Lower leg skin (tissue), 3 donors: Measurements from ENCODE around the gene NOP9.

Source experiments
- POLR2A ChIP-seq, 2 donors: fragments of 450-650 bp; IDR thresholded peaks; one replicate each; pipeline ENCODE4 v1.6.1; 2016 to 2017; ENCODE audit warnings: antibody characterized with exemption in 2 of 2, mild to moderate bottlenecking in 1 of 2, moderate library complexity in 1 of 2
- TF ChIP-seq, protein P1 (sequence below), 3 donors: fragments of 450-650 bp; IDR thresholded peaks; one replicate each; pipeline ENCODE4 v1.5.1; 2016; ENCODE audit warnings: antibody characterized with exemption in 3 of 3, mild to moderate bottlenecking in 3 of 3, moderate library complexity in 2 of 3

DNA sequence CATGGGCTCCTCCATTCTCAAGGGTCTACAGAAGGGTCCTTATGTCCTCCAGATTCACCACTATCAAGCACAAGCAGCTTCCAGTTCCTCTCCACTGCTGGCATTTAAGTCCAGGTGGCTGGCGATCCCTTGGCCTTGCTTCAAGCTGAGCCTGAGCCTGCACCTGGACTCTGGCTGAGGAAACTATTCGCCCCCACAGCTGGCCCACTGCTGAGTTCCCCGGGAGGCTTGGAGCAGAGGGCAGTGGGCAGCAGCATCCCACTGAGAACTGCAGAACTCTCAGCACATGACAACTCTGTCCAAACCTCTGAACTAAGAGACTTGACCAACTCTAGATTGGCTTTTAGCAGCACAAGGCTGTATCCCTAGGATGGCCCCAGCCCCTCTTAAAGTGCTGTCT, 16.9 kb upstream of the NOP9 start:
- TF ChIP-seq POLR2A (IDR thresholded peaks at IDR 0.05): no peak
- TF ChIP-seq, protein P1, sequence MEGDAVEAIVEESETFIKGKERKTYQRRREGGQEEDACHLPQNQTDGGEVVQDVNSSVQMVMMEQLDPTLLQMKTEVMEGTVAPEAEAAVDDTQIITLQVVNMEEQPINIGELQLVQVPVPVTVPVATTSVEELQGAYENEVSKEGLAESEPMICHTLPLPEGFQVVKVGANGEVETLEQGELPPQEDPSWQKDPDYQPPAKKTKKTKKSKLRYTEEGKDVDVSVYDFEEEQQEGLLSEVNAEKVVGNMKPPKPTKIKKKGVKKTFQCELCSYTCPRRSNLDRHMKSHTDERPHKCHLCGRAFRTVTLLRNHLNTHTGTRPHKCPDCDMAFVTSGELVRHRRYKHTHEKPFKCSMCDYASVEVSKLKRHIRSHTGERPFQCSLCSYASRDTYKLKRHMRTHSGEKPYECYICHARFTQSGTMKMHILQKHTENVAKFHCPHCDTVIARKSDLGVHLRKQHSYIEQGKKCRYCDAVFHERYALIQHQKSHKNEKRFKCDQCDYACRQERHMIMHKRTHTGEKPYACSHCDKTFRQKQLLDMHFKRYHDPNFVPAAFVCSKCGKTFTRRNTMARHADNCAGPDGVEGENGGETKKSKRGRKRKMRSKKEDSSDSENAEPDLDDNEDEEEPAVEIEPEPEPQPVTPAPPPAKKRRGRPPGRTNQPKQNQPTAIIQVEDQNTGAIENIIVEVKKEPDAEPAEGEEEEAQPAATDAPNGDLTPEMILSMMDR (IDR thresholded peaks at IDR 0.05): no peak
